DMS114 treated with DMSO at 0.1 percent for 48 hours (cell line): Measurements from ENCODE around the gene TSPAN14.
"Not testable (repeated sequence)": the region's sequence is repeated elsewhere in the genome, so short reads cannot be mapped to it uniquely, and the experiment has no call there.

ENCODE experiments used
- DNase-seq: peaks from one replicate; lab custom pipeline; 2025; ENCODE audit not compliant: unreplicated experiment; lab: John Stamatoyannopoulos, UW

TSPAN14 gene

DNA sequence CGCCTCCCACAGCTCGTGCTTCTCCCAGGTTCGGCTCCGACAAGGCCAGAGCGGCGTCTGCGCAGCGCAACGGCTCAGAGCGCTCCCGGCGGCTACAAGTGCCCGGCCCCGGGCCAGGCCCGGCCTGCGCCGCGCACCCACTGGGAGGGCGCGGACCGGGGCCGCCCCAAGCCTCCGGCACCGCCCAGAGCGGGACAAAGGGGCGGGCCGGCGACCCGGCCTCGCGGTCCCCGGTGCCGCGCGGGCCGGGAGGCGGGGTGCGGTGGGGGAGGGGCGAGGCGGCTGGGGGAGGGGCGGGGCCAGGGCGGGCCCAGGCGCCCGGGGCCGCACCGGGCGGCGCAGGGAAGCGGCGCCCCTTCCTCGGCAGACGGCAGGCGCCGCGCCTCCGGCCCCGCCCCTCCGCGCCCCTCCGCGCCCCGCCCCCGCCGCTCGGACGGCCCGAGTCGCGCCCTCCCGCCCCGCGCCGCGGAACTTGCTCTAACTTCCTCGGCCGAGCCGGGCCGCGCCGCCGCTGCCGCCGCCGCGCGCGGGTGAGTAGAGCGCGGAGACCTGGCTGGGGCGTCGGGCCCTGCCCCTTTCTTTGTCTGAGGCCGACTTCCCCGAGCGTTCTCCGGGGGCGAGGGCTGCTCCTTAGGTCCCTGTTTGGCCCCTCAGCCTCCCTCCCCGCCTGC lies at the start of gene TSPAN14:
TSS of gene TSPAN14 (plus strand) at position 469 of the 671 bp plus-strand sequence. CDS start 34,924 bp downstream, outside the sequence.
- DNase-seq = peak; percentile 36

- no peak for DNase-seq
Measured at GRCh38 chr10:80405035-80405434, 49.1 kb upstream of the TSPAN14 start.

- no peak for DNase-seq
Measured at GRCh38 chr10:80405626-80406025, 48.5 kb upstream of the TSPAN14 start.

- no peak for DNase-seq
Measured at GRCh38 chr10:80406204-80406603, 47.9 kb upstream of the TSPAN14 start.

- no peak for DNase-seq
Measured at GRCh38 chr10:80407812-80408241, 46.3 kb upstream of the TSPAN14 start.

DNA sequence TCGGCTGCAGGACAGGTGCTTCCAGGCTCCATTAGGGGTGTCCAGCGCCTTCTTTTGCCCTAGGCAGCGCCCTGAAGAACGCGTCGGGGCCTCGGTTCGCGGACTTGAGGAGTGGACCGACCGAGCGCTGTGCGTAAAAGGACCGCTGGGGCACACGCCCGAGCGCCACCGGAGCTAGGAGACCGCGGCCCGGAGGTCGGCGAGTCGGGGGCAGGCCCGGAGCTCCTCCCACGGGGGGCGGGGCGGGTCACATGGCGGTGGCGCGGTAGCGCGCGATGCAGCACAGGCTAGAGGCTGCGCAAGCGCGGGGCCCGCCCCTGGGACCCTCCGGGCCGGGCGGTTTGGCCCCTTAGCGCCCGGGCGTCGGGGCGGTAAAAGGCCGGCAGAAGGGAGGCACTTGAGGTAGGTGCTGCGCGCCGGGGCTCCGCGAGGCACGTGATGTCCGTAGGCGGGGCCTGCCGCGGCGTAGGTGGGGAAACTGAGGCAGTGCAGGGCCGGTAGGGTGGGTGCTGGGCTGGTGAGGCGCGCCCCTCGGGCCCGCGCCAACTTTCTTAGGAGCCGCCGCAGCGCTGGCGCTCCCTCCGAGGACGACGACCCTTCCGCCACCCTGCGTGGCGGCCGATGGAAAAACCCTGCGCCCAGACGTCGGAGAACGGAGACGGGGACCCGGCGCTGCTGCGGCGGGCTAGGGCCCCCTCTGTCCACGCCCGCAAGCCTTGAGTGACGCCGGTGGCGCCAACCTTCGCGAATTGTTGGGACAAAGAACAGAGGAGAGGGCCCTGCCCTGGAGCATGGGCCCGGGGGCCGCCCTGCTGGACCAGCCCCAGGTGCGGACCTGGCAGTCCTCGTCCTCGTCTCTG lies 45.6 kb upstream of the TSPAN14 start, which contains the start of gene PRXL2A:
TSS of gene PRXL2A (plus strand) at position 310 of the 860 bp plus-strand sequence. CDS start 11,917 bp downstream, outside the sequence.
- DNase-seq = peak; percentile 62

DNA sequence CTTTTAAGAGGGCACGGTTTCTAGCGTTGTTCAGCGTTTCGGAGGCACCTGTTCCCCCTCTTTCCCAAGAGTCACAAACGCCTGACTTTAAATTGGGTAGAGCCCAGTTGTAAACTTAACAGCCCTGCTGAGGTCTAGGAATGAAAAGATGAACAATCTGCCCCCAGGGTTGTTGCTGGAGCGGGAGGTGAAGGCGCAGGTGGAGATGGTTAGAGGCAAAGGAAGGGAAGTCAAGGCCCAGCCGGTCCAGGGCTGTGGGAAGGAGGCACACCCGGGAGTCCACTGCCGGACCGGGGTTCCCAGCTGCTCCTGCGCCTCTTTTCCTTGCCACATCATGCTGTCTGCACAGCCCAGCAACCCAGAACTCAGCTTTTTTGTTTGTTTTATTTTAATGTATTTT lies 45.0 kb upstream of the TSPAN14 start:
- DNase-seq = no peak

DNA sequence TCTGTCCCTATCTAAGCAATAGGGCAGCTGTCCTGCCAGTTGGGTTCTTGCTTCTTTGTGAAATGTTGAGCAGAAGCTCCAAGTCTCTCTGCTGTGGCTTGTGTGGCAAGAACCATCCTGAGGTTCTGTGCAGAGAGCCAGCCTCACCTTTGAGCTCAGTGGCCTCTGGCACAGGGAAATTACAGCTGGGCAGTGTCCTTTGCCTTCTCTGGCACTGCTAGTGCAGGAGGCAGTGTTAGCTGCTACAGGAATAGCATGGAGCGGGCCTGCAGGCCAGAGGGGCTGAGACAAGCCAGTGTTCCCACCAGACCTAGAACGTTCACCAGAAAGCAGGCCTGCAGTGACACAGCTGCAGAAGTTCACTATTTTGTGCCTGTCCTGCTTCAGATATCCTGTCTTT lies 44.0 kb upstream of the TSPAN14 start:
- DNase-seq = no peak

DNA sequence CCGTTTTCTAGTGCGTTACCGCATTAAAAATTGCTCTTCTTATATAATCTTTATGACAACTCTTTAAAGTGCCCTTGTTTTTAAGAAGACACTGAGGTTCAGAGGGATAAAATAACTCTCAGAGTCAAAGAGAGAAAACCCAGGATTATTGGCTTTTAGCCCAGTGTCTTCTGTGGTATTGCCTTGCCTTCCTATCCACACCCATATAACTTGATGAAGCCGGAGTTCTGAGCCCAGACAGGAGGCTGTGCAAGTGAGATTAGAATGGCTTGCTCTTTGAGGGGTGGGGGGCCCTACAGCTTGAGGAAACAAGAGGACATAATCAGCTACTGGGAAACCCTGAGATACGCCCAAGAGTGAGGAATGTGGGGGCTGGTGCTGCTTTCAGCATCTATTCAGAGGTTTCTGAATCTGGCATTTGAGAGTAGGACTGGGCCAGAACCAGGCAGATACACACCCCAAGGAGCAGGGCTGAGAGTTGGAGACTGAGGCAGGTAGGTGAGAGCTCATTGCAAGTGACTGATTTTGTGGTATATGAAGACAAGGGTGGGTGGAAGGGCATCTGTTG lies 43.4 kb upstream of the TSPAN14 start:
- DNase-seq = no peak

GRCh38 chr10:80411267-80411668 lies 42.8 kb upstream of the TSPAN14 start:
- no peak for DNase-seq

DNA sequence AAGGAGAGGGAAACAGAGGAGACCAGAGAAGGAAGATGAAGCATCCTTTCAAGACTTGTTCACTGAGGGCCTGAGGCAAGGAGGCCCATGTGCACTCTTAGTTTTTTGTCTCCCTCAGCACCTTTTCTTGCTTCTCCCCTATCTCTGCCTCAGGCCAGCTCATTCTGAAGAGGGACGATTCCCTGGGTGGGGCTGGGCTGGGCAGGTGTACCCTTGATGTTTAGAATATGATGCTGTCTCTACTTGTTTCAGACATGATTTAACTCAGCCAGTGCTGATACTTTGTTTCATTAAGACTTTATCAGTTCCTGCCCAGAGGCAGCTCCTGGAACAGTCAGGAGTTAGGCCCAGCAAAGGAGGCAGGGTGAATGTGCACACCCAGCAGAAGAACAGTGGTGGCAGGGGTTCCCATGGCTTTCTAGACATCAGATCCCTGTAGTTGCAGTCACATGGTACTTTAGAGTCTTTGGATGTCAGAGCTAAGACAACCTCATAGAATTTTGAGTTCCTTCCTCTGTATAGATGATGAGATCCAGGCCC lies 42.4 kb upstream of the TSPAN14 start:
- DNase-seq = no peak

DNA sequence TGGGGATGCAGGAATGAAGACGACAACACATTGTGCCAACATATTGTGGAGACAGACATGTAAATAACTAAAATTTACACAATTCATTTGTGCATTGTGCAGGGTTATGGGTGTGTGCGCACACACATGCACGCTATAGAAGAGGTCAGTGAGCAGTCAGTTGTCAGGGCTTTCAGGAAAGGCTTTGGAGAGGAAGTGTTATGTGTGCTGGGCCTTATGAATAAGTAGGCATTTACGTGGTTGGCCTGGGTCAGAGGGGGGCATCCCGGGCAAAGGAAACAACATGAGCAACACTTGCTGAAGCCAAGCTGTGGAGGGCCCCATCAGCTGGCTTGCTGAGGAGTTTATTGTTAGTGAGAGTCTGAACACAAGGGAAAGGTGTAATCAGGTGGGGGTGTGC lies 41.6 kb upstream of the TSPAN14 start:
- no peak for DNase-seq

GRCh38 chr10:80413271-80413996 lies 40.7 kb upstream of the TSPAN14 start:
- DNase-seq = no peak

GRCh38 chr10:80414142-80414895 lies 39.8 kb upstream of the TSPAN14 start:
- DNase-seq = no peak

GRCh38 chr10:80415734-80416478 lies 38.2 kb upstream of the TSPAN14 start:
- no peak for DNase-seq

DNA sequence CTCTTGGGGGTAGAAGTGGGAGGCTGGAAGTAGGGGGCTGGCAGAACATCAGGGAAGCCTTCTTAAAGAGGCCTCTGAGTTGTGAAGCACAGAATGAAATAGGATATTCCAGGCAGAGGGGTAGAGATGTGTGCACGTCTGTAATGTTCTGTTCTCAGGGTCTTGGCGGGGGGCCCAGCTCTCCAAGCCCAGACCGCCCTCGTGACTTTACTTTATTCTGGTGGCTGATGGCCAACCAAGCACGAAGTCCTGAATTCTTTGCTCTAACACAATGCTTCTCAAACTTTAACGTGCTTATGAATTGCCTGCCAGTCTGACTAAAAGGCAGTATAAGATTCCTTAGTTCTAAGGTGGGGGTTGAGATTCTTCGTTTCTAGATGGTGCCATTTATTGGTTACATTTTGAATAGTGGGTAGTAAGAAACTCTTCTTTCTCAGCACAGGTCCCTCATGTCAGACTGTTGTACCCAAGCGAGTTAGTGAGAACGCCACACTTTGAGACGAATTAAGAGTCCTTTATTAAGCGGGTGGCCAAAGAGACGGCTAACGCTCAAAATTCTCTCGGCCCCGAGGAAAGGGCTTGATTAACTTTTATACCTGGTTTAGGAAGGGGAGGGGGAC lies 37.5 kb upstream of the TSPAN14 start:
- no peak for DNase-seq

DNA sequence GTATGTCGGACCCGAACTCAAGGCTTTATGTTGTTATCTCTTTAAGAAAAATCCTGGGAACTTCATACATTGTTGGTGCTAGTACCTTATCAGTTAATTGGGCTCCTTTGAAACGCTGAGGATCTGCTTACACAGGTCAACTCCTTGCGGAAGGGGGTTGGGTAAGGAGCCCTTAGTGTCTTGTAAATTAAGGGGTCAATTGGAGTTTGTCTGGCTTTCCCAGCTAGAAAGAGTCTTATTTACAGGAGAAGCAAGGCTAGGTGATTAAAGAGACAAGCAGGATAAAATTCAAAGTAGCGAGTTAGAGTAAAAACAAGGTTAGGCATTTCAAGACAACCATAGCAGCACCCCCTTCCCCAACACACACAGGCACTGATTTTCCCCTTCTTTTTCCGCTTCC lies 36.9 kb upstream of the TSPAN14 start:
- not testable (repeated sequence) for DNase-seq

GRCh38 chr10:80421050-80421706 lies 32.9 kb upstream of the TSPAN14 start:
- no peak for DNase-seq
